Kidney (tissue), 14 donors: ENCODE data around the gene ZFPM1. TPM values are rescaled to one million over a fixed set of nuclear protein-coding genes. Genes with fewer than 3 reads are reported as not detected.

Source experiments
- DNase-seq, 5 donors: peaks; one replicate each; pipeline ENCODE4 v3.0.0-alpha.2; 2013 to 2020
- FAIRE-seq: peaks from 2 replicates; lab custom pipeline; 2012; peaks lifted over from hg19 to GRCh38; lab: Jason Lieb, UNC
- H3K27ac ChIP-seq, 2 donors: one replicate each; pipeline ENCODE4 v1.7.0; 2013; ENCODE audit warnings: low read depth in 2 of 2, low read length in 2 of 2, inconsistent platforms in 1 of 2
- H3K27me3 ChIP-seq: one replicate; pipeline ENCODE4 v1.7.1; 2013; ENCODE audit warnings: low read length, inconsistent platforms; ENCODE audit not compliant: control insufficient read depth, insufficient read depth
- H3K36me3 ChIP-seq, 3 donors: one replicate each; pipeline versions ENCODE4 v1.7.0 to v1.7.1; 2013; ENCODE audit warnings: low read length in 3 of 3, control low read depth in 1 of 3, inconsistent platforms in 1 of 3; ENCODE audit not compliant: insufficient read depth in 3 of 3, control insufficient read depth in 2 of 3
- H3K4me1 ChIP-seq, 3 donors: one replicate each; pipeline versions ENCODE4 v1.7.0 to v1.7.1; 2013; ENCODE audit warnings: low read length in 3 of 3, inconsistent platforms in 1 of 3, low read depth in 1 of 3; ENCODE audit not compliant: control insufficient read depth in 2 of 3, insufficient read depth in 2 of 3
- H3K4me3 ChIP-seq, 3 donors: one replicate each; pipeline versions ENCODE4 v1.7.0 to v1.8.1; 2013; ENCODE audit warnings: low read length in 3 of 3, control low read depth in 1 of 3, inconsistent platforms in 1 of 3
- H3K9ac ChIP-seq, 3 donors: one replicate each; pipeline versions ENCODE4 v1.7.0 to v1.7.1; 2013; ENCODE audit warnings: low read length in 3 of 3, control low read depth in 1 of 3, inconsistent platforms in 1 of 3
- H3K9me3 ChIP-seq, 3 donors: one replicate each; pipeline versions ENCODE4 v1.7.0 to v1.7.1; 2013; ENCODE audit warnings: low read length in 3 of 3, control low read depth in 1 of 3, inconsistent platforms in 1 of 3; ENCODE audit not compliant: control insufficient read depth in 2 of 3, insufficient read depth in 1 of 3
- intact Hi-C: fragments of 100-400 bp; cut with DNase I; formaldehyde crosslinking; loops from one replicate; pipeline ENCODE4 v1.11.1; 2022
- polyA plus RNA-seq: library from polyadenylated mRNA; stranded (reverse); fragments of 350-450 nt; fragmentation: Illumina TruSeq; extraction: RNeasy Lipid Tissue Mini Kit (QIAGEN cat#74804); gene quantifications from one replicate; pipeline ENCODE4 v1.2.3, GENCODE V29; 2014; ENCODE audit warnings: low read depth, low replicate concordance; ENCODE audit not compliant: insufficient read depth
- total RNA-seq: library from RNA; stranded (reverse); fragmentation: NEBNext Ultra II Directional; extraction: Animal tissue kit (Norgen Biotek cat#: 25700); gene quantifications from one replicate; pipeline ENCODE4 v1.2.1, GENCODE V29; 2021
- TF ChIP-seq, protein P1 (sequence below): IDR thresholded peaks from 3 replicates; pipeline ENCODE4 v1.5.1; 2012; ENCODE audit warnings: mild to moderate bottlenecking, moderate library complexity, borderline replicate concordance; ENCODE audit not compliant: insufficient read depth; ENCODE audit errors: extremely low read depth
- donor health status: control.
- donor health status: control.
- donor health status: control.
- donor health status: control.
- donor health status: control.
- donor health status: DM: yes; HTN: yes; CAD: no.
- donor health status: Normal renal cell carcinoma (clear cell type).

ZFPM1 gene
- total and polyA plus RNA-seq, 2 donors from 2014 or later: 1.9 to 9.2 TPM

DNA sequence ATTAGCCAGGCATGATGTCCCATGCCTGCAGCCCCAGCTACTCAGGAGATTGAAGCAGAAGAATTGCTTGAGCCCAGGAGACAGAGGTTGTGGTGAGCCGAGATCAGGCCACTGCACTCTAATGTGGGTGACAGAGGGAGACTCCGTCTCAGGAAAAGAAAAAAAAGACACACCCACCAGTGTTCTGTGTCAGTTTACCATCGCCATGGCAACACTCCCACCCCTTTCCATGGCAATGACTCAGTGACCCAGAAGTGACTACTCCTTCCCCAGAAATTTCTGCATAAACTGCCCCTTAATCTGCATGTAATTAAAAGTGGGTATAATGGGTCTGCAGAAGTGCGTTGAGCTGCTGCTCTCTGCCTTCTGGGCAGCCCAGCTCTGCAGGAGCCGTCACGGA, 113.1 kb downstream of the ZFPM1 start:
- TF ChIP-seq, protein P1, sequence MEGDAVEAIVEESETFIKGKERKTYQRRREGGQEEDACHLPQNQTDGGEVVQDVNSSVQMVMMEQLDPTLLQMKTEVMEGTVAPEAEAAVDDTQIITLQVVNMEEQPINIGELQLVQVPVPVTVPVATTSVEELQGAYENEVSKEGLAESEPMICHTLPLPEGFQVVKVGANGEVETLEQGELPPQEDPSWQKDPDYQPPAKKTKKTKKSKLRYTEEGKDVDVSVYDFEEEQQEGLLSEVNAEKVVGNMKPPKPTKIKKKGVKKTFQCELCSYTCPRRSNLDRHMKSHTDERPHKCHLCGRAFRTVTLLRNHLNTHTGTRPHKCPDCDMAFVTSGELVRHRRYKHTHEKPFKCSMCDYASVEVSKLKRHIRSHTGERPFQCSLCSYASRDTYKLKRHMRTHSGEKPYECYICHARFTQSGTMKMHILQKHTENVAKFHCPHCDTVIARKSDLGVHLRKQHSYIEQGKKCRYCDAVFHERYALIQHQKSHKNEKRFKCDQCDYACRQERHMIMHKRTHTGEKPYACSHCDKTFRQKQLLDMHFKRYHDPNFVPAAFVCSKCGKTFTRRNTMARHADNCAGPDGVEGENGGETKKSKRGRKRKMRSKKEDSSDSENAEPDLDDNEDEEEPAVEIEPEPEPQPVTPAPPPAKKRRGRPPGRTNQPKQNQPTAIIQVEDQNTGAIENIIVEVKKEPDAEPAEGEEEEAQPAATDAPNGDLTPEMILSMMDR: no peak

DNA sequence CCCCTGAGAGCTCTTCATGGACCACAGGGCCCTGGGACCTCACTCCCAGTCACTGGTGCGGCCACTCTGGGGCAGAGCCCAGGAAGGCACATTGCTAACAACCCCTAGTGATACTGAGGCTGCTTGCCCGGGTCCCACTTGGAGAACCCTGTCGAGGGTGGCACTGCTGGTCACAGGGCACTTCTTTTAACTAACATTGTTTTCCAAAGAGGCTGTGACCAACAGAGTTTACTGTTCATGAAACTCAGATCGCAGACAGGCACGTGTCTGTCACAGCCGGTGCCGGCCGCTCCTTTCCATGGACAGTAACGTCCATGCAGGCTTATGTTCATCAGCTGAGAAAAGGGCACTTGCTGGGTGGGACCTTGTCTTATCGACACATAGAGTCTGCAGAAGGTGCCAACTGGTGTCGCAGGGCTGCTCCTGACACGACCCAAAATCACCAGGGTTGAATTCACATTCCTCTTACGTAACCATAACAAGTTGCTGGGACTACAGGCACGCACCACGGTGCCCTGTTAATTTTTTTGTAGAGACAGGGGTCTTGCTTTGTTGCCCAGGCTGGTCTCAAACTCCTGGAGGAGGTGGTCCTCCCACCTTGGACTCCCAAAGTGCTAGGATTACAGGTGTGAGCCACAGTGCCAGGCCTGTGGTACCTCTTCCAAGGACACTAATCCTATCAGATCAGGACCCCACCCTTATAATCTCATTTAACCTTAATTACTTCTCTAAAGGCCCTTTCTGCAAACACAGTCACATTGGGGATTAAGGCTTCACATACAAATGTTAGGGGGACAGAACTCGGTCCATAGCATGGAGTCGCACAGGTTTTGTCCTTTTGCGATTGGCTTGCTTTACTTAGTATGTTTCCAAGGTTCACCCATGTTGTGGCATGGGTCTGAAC, 115.9 kb downstream of the ZFPM1 start:
- Histone ChIP-seq H3K36me3 (peaks cover 0 to 3% (median 0%) of the 10 kb centered on the region in 3 donors), H3K27ac (no peak overlapping the region)
- intact Hi-C loops: no loop called here

More for the DNA sequence above, 113.1 kb downstream of the ZFPM1 start:
- Histone ChIP-seq H3K27me3 (no peaks in the 10 kb centered on the region), H3K4me1 (peaks cover 1 to 13% (median 3%) of the 10 kb centered on the region in 3 donors), H3K9me3 (no peaks in the 10 kb centered on the region), H3K4me3 (no peak overlapping the region), H3K36me3 (no peaks in the 10 kb centered on the region), H3K27ac (no peak overlapping the region), H3K9ac (no peak overlapping the region)
- FAIRE-seq: no peak
- DNase-seq: no peak
- intact Hi-C loops: no loop called here

DNA sequence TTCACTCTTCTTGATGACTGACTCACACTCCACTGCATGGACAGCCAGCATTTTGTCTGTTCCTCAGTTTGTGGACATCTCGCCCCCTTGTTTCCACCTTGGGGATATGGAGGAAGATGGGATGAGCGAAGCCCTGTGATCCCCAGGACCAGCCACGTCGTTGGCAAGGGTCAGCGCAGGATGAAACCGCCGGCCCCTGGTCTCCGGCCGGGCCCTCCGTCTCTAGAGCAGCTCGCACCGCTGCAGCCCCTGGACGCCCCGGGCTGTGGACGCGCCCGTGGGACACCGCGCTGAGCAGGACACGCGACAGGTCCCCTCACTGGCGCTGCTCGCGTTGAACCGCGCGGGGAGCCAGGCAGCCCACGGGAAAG, 116.5 kb downstream of the ZFPM1 start:
- Histone ChIP-seq H3K27me3 (no peaks in the 10 kb centered on the region), H3K9ac (peak overlapping the region in 2 of 3 donors; percentile 43 to 74), H3K9me3 (no peaks in the 10 kb centered on the region), H3K36me3 (peaks cover 0 to 3% (median 0%) of the 10 kb centered on the region in 3 donors), H3K4me3 (peak overlapping the region; percentile 64 to 82 (median 75)), H3K4me1 (peaks cover 4 to 13% (median 6%) of the 10 kb centered on the region in 3 donors), H3K27ac (peak overlapping the region in 1 of 2 donors; percentile 63)
- intact Hi-C loops: no loop called here
- TF ChIP-seq, protein P1: no peak
- DNase-seq (peak in 1 of 5 donors; percentile 84), FAIRE-seq (no peak)

More for the DNA sequence above, 115.9 kb downstream of the ZFPM1 start:
- H3K9me3 ChIP-seq: no peaks in the 10 kb centered on the region
- peak overlapping the region in 1 of 3 donors; percentile 74 for H3K9ac ChIP-seq
- peak overlapping the region; percentile 64 to 82 (median 75) for H3K4me3 ChIP-seq
- TF ChIP-seq, protein P1: no peak
- peaks cover 4 to 13% (median 6%) of the 10 kb centered on the region in 3 donors for H3K4me1 ChIP-seq
- no peak for DNase-seq
- H3K27me3 ChIP-seq: no peaks in the 10 kb centered on the region
- FAIRE-seq: no peak
